ENCODE results near the gene TBKBP1.

TBKBP1 gene

GRCh38 chr17:47711366-47712099 lies 17.6 kb downstream of the TBKBP1 start:
- H3K27me3 ChIP-seq (ENCODE audit: insufficient read depth, low read length) = peaks cover 27% of the 10 kb centered on the region
- H3K9me3 ChIP-seq (ENCODE audit: insufficient read depth, low read depth, low read length) = no peaks in the 10 kb centered on the region
- H3K4me3 ChIP-seq (ENCODE audit: low read length) = no peak overlapping the region
- H3K9ac ChIP-seq (ENCODE audit: low read depth, low read length) = no peak overlapping the region
- no peaks in the 10 kb centered on the region for H3K36me3 ChIP-seq (ENCODE audit: insufficient read depth, low read depth, low read length)
- H3K4me1 ChIP-seq (ENCODE audit: insufficient read depth, low read length) = no peaks in the 10 kb centered on the region
- no peak overlapping the region for H3K27ac ChIP-seq (ENCODE audit: low read length)

- H3K4me1 ChIP-seq (ENCODE audit: insufficient read depth, low read length) = no peaks in the 10 kb centered on the region
- peaks cover 32% of the 10 kb centered on the region for H3K27me3 ChIP-seq (ENCODE audit: insufficient read depth, low read length)
- no peak overlapping the region for H3K9ac ChIP-seq (ENCODE audit: low read depth, low read length)
- H3K9me3 ChIP-seq (ENCODE audit: insufficient read depth, low read depth, low read length) = no peaks in the 10 kb centered on the region
- H3K27ac ChIP-seq (ENCODE audit: low read length) = no peak overlapping the region
- H3K4me3 ChIP-seq (ENCODE audit: low read length) = no peak overlapping the region
- no peaks in the 10 kb centered on the region for H3K36me3 ChIP-seq (ENCODE audit: insufficient read depth, low read depth, low read length)
Observed at GRCh38 chr17:47712330-47713023, 18.5 kb downstream of the TBKBP1 start.

DNA sequence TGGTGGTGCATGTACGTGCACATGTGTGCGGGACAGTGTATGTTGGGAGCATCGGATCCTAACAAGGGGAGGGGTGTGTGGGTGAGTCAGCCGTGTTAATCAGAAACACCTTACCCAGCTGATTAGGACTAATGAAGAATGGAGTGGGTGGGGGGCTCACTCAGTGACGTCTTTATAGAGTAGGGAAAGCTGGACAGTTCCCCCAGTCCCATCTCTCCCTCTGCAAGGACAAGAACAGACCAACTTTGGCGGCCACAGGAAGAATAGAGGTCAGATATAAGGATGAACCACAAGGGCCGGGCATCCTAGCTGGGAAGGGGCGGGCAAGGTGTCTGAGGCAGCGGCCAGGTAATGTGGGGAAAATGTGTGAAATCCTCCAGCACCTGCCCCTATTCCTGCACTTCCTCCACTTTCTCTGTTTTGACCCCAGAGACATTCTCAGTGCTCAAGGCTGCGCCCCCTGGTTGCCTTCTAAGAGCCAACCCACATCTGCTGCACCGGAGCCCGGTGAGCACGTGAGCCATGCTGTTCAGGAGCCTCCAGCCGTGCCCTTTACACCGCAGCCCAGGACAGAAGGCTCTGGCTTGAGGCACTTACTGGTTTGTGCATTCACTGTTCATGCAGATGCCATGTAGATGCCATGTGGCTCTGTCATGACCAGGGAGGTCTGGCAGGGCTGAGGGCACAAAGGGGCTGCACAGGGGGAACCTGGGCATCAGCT lies 20.2 kb downstream of the TBKBP1 start:
- no peak overlapping the region for H3K27ac ChIP-seq (ENCODE audit: low read length)
- no peak overlapping the region for H3K4me3 ChIP-seq (ENCODE audit: low read length)
- no peaks in the 10 kb centered on the region for H3K36me3 ChIP-seq (ENCODE audit: insufficient read depth, low read depth, low read length)
- H3K9ac ChIP-seq (ENCODE audit: low read depth, low read length) = no peak overlapping the region
- H3K27me3 ChIP-seq (ENCODE audit: insufficient read depth, low read length) = peaks cover 49% of the 10 kb centered on the region
- H3K9me3 ChIP-seq (ENCODE audit: insufficient read depth, low read depth, low read length) = no peaks in the 10 kb centered on the region
- 0 out of 2 replicates have a peak, but pooled peaks cover 2% of the 10 kb centered on the region for H3K4me1 ChIP-seq (ENCODE audit: insufficient read depth, low read length)

DNA sequence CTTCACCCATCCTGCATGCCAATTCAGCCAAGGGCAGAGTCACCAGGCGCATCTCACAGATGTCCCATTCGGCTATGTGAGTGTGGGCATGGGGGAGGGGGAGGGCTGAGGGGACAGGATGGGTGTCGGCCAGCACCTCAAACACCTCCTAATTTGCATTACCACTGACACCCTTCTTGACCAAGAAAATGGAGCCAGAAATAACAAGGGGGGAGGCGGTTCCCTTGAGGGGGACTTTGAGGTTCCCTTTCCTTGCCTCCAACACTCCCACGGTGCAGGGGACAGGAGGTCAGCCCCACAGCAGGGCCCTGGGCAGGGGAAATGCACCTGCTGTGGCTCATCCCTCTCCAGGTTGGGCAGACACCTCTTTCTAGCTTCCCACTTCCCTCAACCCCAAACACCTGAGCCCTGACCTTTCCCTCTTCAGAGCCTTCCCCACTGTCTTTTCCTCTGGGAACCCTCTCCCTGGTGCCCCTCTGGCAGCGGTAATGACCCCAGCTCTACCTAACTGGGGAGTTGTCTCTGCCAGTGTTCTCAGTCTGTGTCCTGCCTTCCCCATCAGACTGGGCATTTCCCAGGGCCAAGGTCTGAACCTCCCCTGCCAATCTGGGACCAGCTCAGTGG lies 20.9 kb downstream of the TBKBP1 start:
- Histone ChIP-seq H3K27ac (ENCODE audit: low read length) (no peak overlapping the region), H3K4me1 (ENCODE audit: insufficient read depth, low read length) (0 out of 2 replicates have a peak, but pooled peaks cover 2% of the 10 kb centered on the region), H3K9me3 (ENCODE audit: insufficient read depth, low read depth, low read length) (no peaks in the 10 kb centered on the region)

DNA sequence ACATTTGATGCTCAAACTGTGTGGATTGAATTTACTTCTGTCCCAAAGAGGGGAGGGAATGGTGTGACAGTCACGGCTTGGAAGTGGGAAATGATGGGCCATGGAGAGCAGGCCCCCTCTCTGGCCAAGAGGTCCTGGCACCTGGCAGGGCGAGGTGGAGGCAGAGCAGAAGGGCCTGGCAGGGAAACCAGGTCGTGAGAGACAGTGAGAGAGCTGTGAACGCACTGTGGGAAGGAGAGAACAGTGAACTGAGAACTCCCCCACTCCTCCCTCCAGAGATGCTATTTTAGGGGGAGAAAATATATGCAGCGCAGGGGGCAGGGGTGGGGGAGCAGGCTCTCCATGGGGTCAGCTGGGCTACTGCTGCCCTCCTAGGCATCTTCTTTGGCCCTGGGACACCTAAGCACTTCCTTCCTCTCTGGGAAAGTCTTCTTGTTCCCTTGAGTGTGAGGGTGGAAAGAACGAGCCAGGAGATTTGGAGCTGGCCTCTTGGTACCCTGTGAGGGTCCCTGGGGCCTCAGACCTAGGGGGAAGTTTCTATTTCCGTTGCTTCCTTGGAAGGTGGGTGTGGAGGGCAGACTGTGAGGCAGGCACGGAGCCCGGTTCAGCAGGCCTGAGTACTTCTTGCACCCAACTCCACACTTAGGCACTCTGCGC lies 21.8 kb downstream of the TBKBP1 start:
- no peaks in the 10 kb centered on the region for H3K9me3 ChIP-seq (ENCODE audit: insufficient read depth, low read depth, low read length)
- no peak overlapping the region for H3K27ac ChIP-seq (ENCODE audit: low read length)
- H3K27me3 ChIP-seq (ENCODE audit: insufficient read depth, low read length) = peaks cover 65% of the 10 kb centered on the region
- H3K36me3 ChIP-seq (ENCODE audit: insufficient read depth, low read depth, low read length) = no peaks in the 10 kb centered on the region
- H3K4me1 ChIP-seq (ENCODE audit: insufficient read depth, low read length) = peaks cover 2% of the 10 kb centered on the region; the same call in 1 of the 2 replicates
- H3K4me3 ChIP-seq (ENCODE audit: low read length) = no peak overlapping the region
- no peak overlapping the region for H3K9ac ChIP-seq (ENCODE audit: low read depth, low read length)

More for the DNA sequence above, 20.9 kb downstream of the TBKBP1 start:
- Histone ChIP-seq H3K27me3 (ENCODE audit: insufficient read depth, low read length) (peaks cover 56% of the 10 kb centered on the region), H3K9ac (ENCODE audit: low read depth, low read length) (no peak overlapping the region), H3K4me3 (ENCODE audit: low read length) (no peak overlapping the region), H3K36me3 (ENCODE audit: insufficient read depth, low read depth, low read length) (no peaks in the 10 kb centered on the region)

DNA sequence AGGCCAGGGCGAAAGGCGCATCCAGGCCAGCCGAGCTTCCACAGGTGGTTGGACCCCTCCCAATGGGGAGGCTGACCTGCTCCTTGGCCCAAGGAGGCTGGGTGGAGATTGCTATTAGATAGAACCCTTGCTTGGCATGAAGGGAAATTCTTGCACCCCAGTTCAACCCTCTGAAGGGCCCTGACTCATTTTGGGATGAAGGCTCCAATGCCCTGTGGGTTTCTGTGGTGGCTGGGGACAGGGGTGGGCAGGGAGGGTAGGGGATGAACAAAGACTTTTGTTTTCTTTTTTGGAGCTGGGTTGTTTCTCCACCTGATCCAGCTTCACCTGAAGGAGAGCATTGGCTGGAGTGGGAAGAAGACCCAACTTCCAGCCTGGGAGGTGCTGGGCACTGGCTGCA lies 22.4 kb downstream of the TBKBP1 start:
- peaks cover 71% of the 10 kb centered on the region for H3K27me3 ChIP-seq (ENCODE audit: insufficient read depth, low read length)
- peaks cover 2% of the 10 kb centered on the region; the same call in 1 of the 2 replicates for H3K4me1 ChIP-seq (ENCODE audit: insufficient read depth, low read length)
- no peak overlapping the region for H3K4me3 ChIP-seq (ENCODE audit: low read length)
- H3K36me3 ChIP-seq (ENCODE audit: insufficient read depth, low read depth, low read length) = no peaks in the 10 kb centered on the region
- no peak overlapping the region for H3K27ac ChIP-seq (ENCODE audit: low read length)
- no peak overlapping the region for H3K9ac ChIP-seq (ENCODE audit: low read depth, low read length)
- no peaks in the 10 kb centered on the region for H3K9me3 ChIP-seq (ENCODE audit: insufficient read depth, low read depth, low read length)

DNA sequence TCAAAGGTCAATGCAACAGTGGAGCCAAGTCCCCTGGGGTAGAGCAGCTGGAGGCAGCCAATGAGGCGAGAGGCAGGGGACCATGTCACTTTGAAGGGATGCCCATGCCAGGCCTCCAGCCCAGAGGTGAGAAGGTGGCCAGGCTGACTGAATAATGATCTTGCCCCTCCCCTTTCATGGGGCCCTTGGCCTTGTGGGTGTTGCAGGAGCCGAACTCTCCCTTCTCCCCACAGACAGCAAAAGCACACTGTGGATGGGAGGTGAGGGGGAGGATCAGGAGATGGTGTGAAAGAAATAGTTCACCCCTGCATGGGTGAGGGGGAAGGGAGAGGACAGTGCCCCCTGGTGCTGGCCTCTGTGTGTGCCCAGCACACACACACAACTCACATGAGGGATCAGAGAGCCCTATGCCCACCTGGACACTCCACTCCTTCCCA lies 23.3 kb downstream of the TBKBP1 start:
- H3K27me3 ChIP-seq (ENCODE audit: insufficient read depth, low read length) = peaks cover 80% of the 10 kb centered on the region
- H3K4me1 ChIP-seq (ENCODE audit: insufficient read depth, low read length) = peaks cover 2% of the 10 kb centered on the region; the same call in 1 of the 2 replicates
- no peak overlapping the region for H3K9ac ChIP-seq (ENCODE audit: low read depth, low read length)
- H3K9me3 ChIP-seq (ENCODE audit: insufficient read depth, low read depth, low read length) = no peaks in the 10 kb centered on the region
- no peaks in the 10 kb centered on the region for H3K36me3 ChIP-seq (ENCODE audit: insufficient read depth, low read depth, low read length)
- no peak overlapping the region for H3K4me3 ChIP-seq (ENCODE audit: low read length)
- no peak overlapping the region for H3K27ac ChIP-seq (ENCODE audit: low read length)

DNA sequence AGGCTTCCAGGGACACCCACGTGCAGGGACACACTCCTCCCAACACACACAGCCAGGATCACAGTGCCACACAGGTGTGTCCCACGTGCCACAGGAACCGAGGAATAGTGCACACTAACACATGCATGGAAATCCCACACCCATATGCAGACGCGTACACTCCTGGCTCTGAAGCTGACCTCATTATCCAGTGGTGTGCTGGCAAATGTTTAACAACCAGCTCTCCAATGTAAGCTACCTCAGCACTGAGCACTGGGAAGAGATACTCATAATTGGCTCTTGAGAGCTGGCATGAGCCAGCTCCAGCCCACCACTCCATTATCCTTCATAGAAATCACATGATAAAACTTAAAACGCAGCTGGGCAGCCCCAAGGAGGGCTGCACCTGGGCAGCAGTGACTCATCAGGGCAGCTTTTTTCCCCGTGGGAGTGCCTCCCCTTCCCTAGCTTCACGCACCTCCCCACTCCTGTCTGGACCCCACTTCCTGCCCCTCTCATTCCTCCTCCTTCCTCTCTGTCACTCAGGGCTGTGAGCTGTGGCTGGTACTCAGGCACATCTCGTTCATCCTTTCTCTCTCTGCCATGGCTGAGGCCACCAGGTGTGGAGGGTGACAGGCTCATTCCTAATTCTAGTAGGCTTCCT lies 24.1 kb downstream of the TBKBP1 start:
- Histone ChIP-seq H3K9me3 (ENCODE audit: insufficient read depth, low read depth, low read length) (no peaks in the 10 kb centered on the region), H3K36me3 (ENCODE audit: insufficient read depth, low read depth, low read length) (no peaks in the 10 kb centered on the region), H3K4me1 (ENCODE audit: insufficient read depth, low read length) (peaks cover 2% of the 10 kb centered on the region; the same call in 1 of the 2 replicates), H3K27me3 (ENCODE audit: insufficient read depth, low read length) (peaks cover 81% of the 10 kb centered on the region), H3K9ac (ENCODE audit: low read depth, low read length) (no peak overlapping the region), H3K4me3 (ENCODE audit: low read length) (no peak overlapping the region), H3K27ac (ENCODE audit: low read length) (no peak overlapping the region)

- Histone ChIP-seq H3K27me3 (ENCODE audit: insufficient read depth, low read length) (peaks cover 75% of the 10 kb centered on the region), H3K27ac (ENCODE audit: low read length) (no peak overlapping the region), H3K4me1 (ENCODE audit: insufficient read depth, low read length) (peaks cover 2% of the 10 kb centered on the region; the same call in 1 of the 2 replicates), H3K4me3 (ENCODE audit: low read length) (no peak overlapping the region), H3K9ac (ENCODE audit: low read depth, low read length) (no peak overlapping the region), H3K9me3 (ENCODE audit: insufficient read depth, low read depth, low read length) (no peaks in the 10 kb centered on the region), H3K36me3 (ENCODE audit: insufficient read depth, low read depth, low read length) (no peaks in the 10 kb centered on the region)
Observed at GRCh38 chr17:47718634-47719405, 24.9 kb downstream of the TBKBP1 start.

DNA sequence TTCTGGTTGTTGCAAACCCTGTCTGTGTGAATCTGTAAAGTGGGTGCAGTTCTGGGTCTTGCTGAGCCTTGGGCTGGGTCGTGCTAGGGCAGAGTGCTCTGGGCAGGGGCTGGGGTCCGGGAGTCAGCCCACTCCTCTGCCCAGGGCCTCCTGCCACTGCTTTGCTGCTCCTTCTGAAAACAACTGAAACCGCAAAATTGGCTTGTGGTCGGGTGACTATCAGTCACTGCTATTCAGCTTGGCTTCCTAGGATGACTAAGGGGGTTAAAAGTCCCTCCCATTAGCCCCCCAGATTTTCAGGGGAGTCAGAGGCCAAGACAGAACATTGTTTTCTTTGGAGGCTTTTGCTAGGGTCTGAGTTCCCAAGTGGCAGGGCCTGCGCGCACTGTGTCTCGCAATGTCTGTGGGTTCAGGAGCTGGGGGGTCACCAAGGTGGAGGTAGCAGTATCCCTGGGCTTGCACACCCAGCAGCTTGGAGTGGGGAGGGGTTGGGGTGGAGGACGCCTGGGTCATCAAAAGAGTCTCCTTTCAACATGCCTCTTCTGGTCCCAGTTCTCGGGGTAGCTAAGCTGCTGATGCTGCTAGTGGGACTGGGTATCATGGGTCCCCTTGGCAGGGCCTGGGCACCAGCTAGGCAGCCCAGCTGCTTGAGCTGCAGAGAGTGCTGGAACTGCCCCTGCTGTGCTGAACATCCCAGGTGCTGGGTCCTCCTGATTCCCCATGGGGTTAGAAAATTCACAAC lies 25.6 kb downstream of the TBKBP1 start:
- H3K4me1 ChIP-seq (ENCODE audit: insufficient read depth, low read length) = peaks cover 2% of the 10 kb centered on the region; the same call in 1 of the 2 replicates
- H3K9me3 ChIP-seq (ENCODE audit: insufficient read depth, low read depth, low read length) = no peaks in the 10 kb centered on the region
- H3K27ac ChIP-seq (ENCODE audit: low read length) = no peak overlapping the region
- no peak overlapping the region for H3K4me3 ChIP-seq (ENCODE audit: low read length)
- H3K27me3 ChIP-seq (ENCODE audit: insufficient read depth, low read length) = peaks cover 70% of the 10 kb centered on the region
- no peaks in the 10 kb centered on the region for H3K36me3 ChIP-seq (ENCODE audit: insufficient read depth, low read depth, low read length)
- no peak overlapping the region for H3K9ac ChIP-seq (ENCODE audit: low read depth, low read length)

Data from iPS-20b (cell line).